Stimulated activated CD4-positive, alpha-beta T cell treated with anti-CD3 and anti-CD28 coated beads, Interleukin-15, amount 100 ng/mL, for 24 hours (primary cell): Measurements from ENCODE around the gene SLC39A8.

Source experiments
- DNase-seq: peaks from one replicate; pipeline ENCODE4 v3.0.0-alpha.2; 2020

SLC39A8 gene

GRCh38 chr4:102339018-102339417 lies 6.3 kb downstream of the SLC39A8 start:
- no peak for DNase-seq

- DNase-seq = no peak
Measured at GRCh38 chr4:102338405-102338804, 6.9 kb downstream of the SLC39A8 start.

GRCh38 chr4:102335616-102336015 lies 9.7 kb downstream of the SLC39A8 start:
- no peak for DNase-seq

- no peak for DNase-seq
Measured at GRCh38 chr4:102334624-102335023, 10.7 kb downstream of the SLC39A8 start.

GRCh38 chr4:102333787-102334186 lies 11.5 kb downstream of the SLC39A8 start:
- no peak for DNase-seq

- DNase-seq = no peak
Measured at GRCh38 chr4:102328045-102328444, 17.2 kb downstream of the SLC39A8 start.

GRCh38 chr4:102326951-102327350 lies 18.3 kb downstream of the SLC39A8 start:
- DNase-seq = no peak

GRCh38 chr4:102324730-102325129 lies 20.6 kb downstream of the SLC39A8 start:
- DNase-seq = no peak

- DNase-seq = no peak
Measured at GRCh38 chr4:102322736-102323135, 22.5 kb downstream of the SLC39A8 start.

GRCh38 chr4:102321260-102321995 lies 23.9 kb downstream of the SLC39A8 start:
- no peak for DNase-seq

- DNase-seq = no peak
Measured at GRCh38 chr4:102319594-102319993, 25.7 kb downstream of the SLC39A8 start.

GRCh38 chr4:102318526-102318925 lies 26.8 kb downstream of the SLC39A8 start:
- DNase-seq = no peak

GRCh38 chr4:102318105-102318504 lies 27.2 kb downstream of the SLC39A8 start:
- no peak for DNase-seq

GRCh38 chr4:102317459-102317858 lies 27.8 kb downstream of the SLC39A8 start:
- no peak for DNase-seq

- no peak for DNase-seq
Measured at GRCh38 chr4:102316585-102316984, 28.7 kb downstream of the SLC39A8 start.

- no peak for DNase-seq
Measured at GRCh38 chr4:102315532-102315931, 29.8 kb downstream of the SLC39A8 start.

GRCh38 chr4:102312417-102312816 lies 32.9 kb downstream of the SLC39A8 start:
- DNase-seq = no peak

GRCh38 chr4:102311912-102312311 lies 33.4 kb downstream of the SLC39A8 start:
- DNase-seq = no peak

GRCh38 chr4:102311407-102311806 lies 33.9 kb downstream of the SLC39A8 start:
- DNase-seq = no peak

GRCh38 chr4:102308032-102308799 lies 37.1 kb downstream of the SLC39A8 start:
- DNase-seq = no peak

- DNase-seq = no peak
Measured at GRCh38 chr4:102305666-102306065, 39.6 kb downstream of the SLC39A8 start.

- DNase-seq = no peak
Measured at GRCh38 chr4:102302762-102303161, 42.5 kb downstream of the SLC39A8 start.

GRCh38 chr4:102301167-102301566 lies 44.1 kb downstream of the SLC39A8 start:
- no peak for DNase-seq

GRCh38 chr4:102299354-102300107 lies 45.8 kb downstream of the SLC39A8 start:
- peak; percentile 21 for DNase-seq
